A549 (cell line): ENCODE data around the gene RGS19. TPM values are rescaled to one million over a fixed set of nuclear protein-coding genes. Genes with fewer than 3 reads are reported as not detected.

Experiments
- ATAC-seq, 2 experiments: fragments of 200-7000 bp in 1 of 2; fragments of >200 bp in 1 of 2; cut with Nextera tagmentation in 1 of 2; cut with Tn5 transposase in 1 of 2; 3 replicates each; pipeline versions ENCODE4 v1.8.0 to v1.9.1; 2018 to 2020; ENCODE audit warnings: mild to moderate bottlenecking in 1 of 2, moderate library complexity in 1 of 2
- CTCF ChIA-PET: fragments of 300-600 bp; sonication (Branson Sonifier 250); formaldehyde crosslinking; extraction: SDS; loops from one replicate; lab custom pipeline; 2021; ENCODE audit warnings: antibody characterized with exemption, inconsistent platforms; lab: Yijun Ruan, JAX
- POLR2A ChIA-PET: fragments of 350-600 bp; formaldehyde crosslinking; extraction: SDS; loops from one replicate; lab custom pipeline; 2021; ENCODE audit warnings: antibody characterized with exemption, inconsistent platforms; lab: Yijun Ruan, JAX
- DNase-seq, 2 experiments: peaks; one replicate each; pipeline versions ENCODE4 v3.0.0 to v3.0.0-alpha.2; 2011 to 2016; ENCODE audit warnings: low read depth in 1 of 2, low spot score in 1 of 2
- FAIRE-seq: peaks from 2 replicates; lab custom pipeline; 2011; peaks lifted over from hg19 to GRCh38; lab: Jason Lieb, UNC
- H3K27ac ChIP-seq, 2 experiments: fragments of >200 bp; sonication (Bioruptor Twin); formaldehyde crosslinking; 3 replicates each; pipeline ENCODE4 v1.5.1; 2016 to 2017
- H3K4me1 ChIP-seq: fragments of >200 bp; sonication (Bioruptor Twin); formaldehyde crosslinking; 3 replicates; pipeline ENCODE4 v1.6.1; 2016
- H3K4me2 ChIP-seq: fragments of >200 bp; sonication (Bioruptor Twin); formaldehyde crosslinking; 3 replicates; pipeline ENCODE4 v1.6.1; 2016
- H3K4me3 ChIP-seq: fragments of >200 bp; sonication (Bioruptor Twin); formaldehyde crosslinking; 3 replicates; pipeline ENCODE4 v1.5.1; 2016
- H3K9me3 ChIP-seq: fragments of >200 bp; sonication (Bioruptor Twin); formaldehyde crosslinking; 3 replicates; pipeline ENCODE4 v1.6.1; 2016
- BCL3 ChIP-seq: fragments of >200 bp; sonication (Bioruptor Twin); formaldehyde crosslinking; IDR thresholded peaks from 3 replicates; pipeline ENCODE4 v1.6.1; 2016
- BHLHE40 ChIP-seq: IDR thresholded peaks from 2 replicates; pipeline ENCODE4 v1.6.1; 2012; ENCODE audit warnings: low read depth, low read length, inconsistent platforms
- CBX8 ChIP-seq: fragments of 200-600 bp; sonication (generic); IDR thresholded peaks from 2 replicates; pipeline ENCODE4 v1.6.1; 2016
- CEBPB ChIP-seq, 2 experiments: fragments of >200 bp in 1 of 2; sonication (Bioruptor Twin) in 1 of 2; formaldehyde crosslinking in 1 of 2; IDR thresholded peaks; 2 replicates each; pipeline ENCODE4 v1.6.1; 2012 to 2016
- FOSB ChIP-seq: fragments of 250-450 bp; sonication (Bioruptor Pico); IDR thresholded peaks from 2 replicates; pipeline ENCODE4 v1.5.0; 2020; ENCODE audit warnings: mild to moderate bottlenecking, moderate library complexity
- HDAC2 ChIP-seq: fragments of 200-600 bp; sonication (generic); IDR thresholded peaks from 2 replicates; pipeline ENCODE4 v1.6.1; 2016
- HES2 ChIP-seq: fragments of >200 bp; sonication (Bioruptor Twin); formaldehyde crosslinking; IDR thresholded peaks from 2 replicates; pipeline ENCODE4 v1.6.1; 2016
- HOXA7 ChIP-seq: fragments of 250-450 bp; sonication (Bioruptor Pico); IDR thresholded peaks from 2 replicates; pipeline ENCODE4 v1.5.0; 2020; ENCODE audit warnings: mild to moderate bottlenecking, moderate library complexity
- HOXB13 ChIP-seq: fragments of 250-450 bp; sonication (Bioruptor Pico); IDR thresholded peaks from 2 replicates; pipeline ENCODE4 v1.5.0; 2020; ENCODE audit warnings: low read depth, mild to moderate bottlenecking, moderate library complexity
- JUNB ChIP-seq: fragments of >200 bp; sonication (Bioruptor Twin); formaldehyde crosslinking; IDR thresholded peaks from 2 replicates; pipeline ENCODE4 v1.6.1; 2016
- KDM1A ChIP-seq: fragments of 200-600 bp; sonication (generic); IDR thresholded peaks from 2 replicates; pipeline ENCODE4 v1.6.1; 2016; ENCODE audit warnings: low read depth, mild to moderate bottlenecking
- KDM5A ChIP-seq: fragments of 200-600 bp; sonication (generic); IDR thresholded peaks from 2 replicates; pipeline ENCODE4 v1.6.1; 2016; ENCODE audit warnings: antibody characterized with exemption, mild to moderate bottlenecking
- MAFK ChIP-seq: fragments of 450-650 bp; IDR thresholded peaks from 2 replicates; pipeline ENCODE4 v1.6.1; 2014; ENCODE audit not compliant: partially characterized antibody
- MAZ ChIP-seq: fragments of 150-350 bp; IDR thresholded peaks from 2 replicates; pipeline ENCODE4 v1.6.1; 2014; ENCODE audit warnings: antibody characterized with exemption, low read depth, low read length, borderline replicate concordance
- NPAS2 ChIP-seq: fragments of 250-450 bp; sonication (Bioruptor Pico); IDR thresholded peaks from 2 replicates; pipeline ENCODE4 v1.8.0; 2022; ENCODE audit warnings: mild to moderate bottlenecking, moderate library complexity, borderline replicate concordance
- POLR2A ChIP-seq: IDR thresholded peaks from 2 replicates; pipeline ENCODE4 v1.6.1; 2012; ENCODE audit warnings: mild to moderate bottlenecking, low read length
- POLR2AphosphoS2 ChIP-seq: conservative IDR thresholded peaks from 2 replicates; pipeline ENCODE4 v1.6.1; 2012; ENCODE audit warnings: low read length, improper control_type of control experiment, inconsistent platforms
- RAD21 ChIP-seq, 2 experiments: fragments of >200 bp in 1 of 2; sonication (Bioruptor Twin) in 1 of 2; formaldehyde crosslinking in 1 of 2; IDR thresholded peaks in 1 of 2; conservative IDR thresholded peaks in 1 of 2; 2 replicates in 1 of 2; 3 replicates in 1 of 2; pipeline ENCODE4 v1.6.1; 2012 to 2018; ENCODE audit warnings: inconsistent platforms in 1 of 2
- RARB ChIP-seq: fragments of 250-450 bp; sonication (Bioruptor Pico); IDR thresholded peaks from 2 replicates; pipeline ENCODE4 v1.8.0; 2021; ENCODE audit warnings: mild to moderate bottlenecking, moderate library complexity
- RCOR1 ChIP-seq: fragments of 150-350 bp; IDR thresholded peaks from 2 replicates; pipeline ENCODE4 v1.6.1; 2014; ENCODE audit warnings: antibody characterized with exemption, low read length, low read depth
- RFX5 ChIP-seq: fragments of 450-650 bp; IDR thresholded peaks from 2 replicates; pipeline ENCODE4 v1.7.1; 2014; ENCODE audit warnings: antibody characterized with exemption, mild to moderate bottlenecking, moderate library complexity
- RNF2 ChIP-seq: fragments of 200-600 bp; sonication (generic); IDR thresholded peaks from 2 replicates; pipeline ENCODE4 v1.6.1; 2016; ENCODE audit warnings: low read depth, mild to moderate bottlenecking, antibody characterized with exemption, moderate library complexity, borderline replicate concordance
- TFCP2L1 ChIP-seq: fragments of 250-450 bp; sonication (Bioruptor Pico); IDR thresholded peaks from 2 replicates; pipeline ENCODE4 v1.5.0; 2021; ENCODE audit warnings: mild to moderate bottlenecking
- ZC3H11A ChIP-seq: fragments of 450-650 bp; IDR thresholded peaks from 2 replicates; pipeline ENCODE4 v1.6.1; 2014; ENCODE audit warnings: antibody characterized with exemption, mild to moderate bottlenecking
- ZFP36 ChIP-seq: fragments of 450-650 bp; IDR thresholded peaks from 2 replicates; pipeline ENCODE4 v1.6.1; 2014; ENCODE audit warnings: borderline replicate concordance; ENCODE audit not compliant: partially characterized antibody
- ZSCAN20 ChIP-seq: fragments of 250-450 bp; sonication (Bioruptor Pico); IDR thresholded peaks from 2 replicates; pipeline ENCODE4 v1.8.0; 2022; ENCODE audit warnings: mild to moderate bottlenecking, moderate library complexity
- WGBS: methylation state at CpG from one replicate; pipeline ENCODE4 v1.1.6; 2017; ENCODE audit errors: missing lambda C conversion rate; 5-methylcytosine and 5-hydroxymethylcytosine counted together
- polyA plus RNA-seq, 4 experiments: library from polyadenylated mRNA; depleted of rRNA in 3 of 4; stranded (reverse); fragments of >200 nt; fragmentation: RNase III in 1 of 4; extraction: RNeasy Plus Mini Kit Qiagen cat#74134 plus additional on column Dnase treatment in 1 of 4; gene quantifications; 2 replicates in 3 of 4; 3 replicates in 1 of 4; pipeline ENCODE4 v1.2.3, GENCODE V29; 2011 to 2017
- TF ChIP-seq, protein P1 (sequence below): IDR thresholded peaks from 2 replicates; pipeline ENCODE4 v1.6.1; 2012
- TF ChIP-seq, protein P2 (sequence below): IDR thresholded peaks from 2 replicates; pipeline ENCODE4 v1.6.1; 2012; ENCODE audit warnings: low read depth, borderline replicate concordance

Gene RGS19
- polyA plus RNA-seq, 2 of the 4 experiments (the other 2 are of a cell fraction), result 13.8 to 18.8 TPM

- DNase-seq (no peak), FAIRE-seq (no peak)
These were observed 42.2 kb downstream of the RGS19 start for GRCh38 chr20:64037199-64037497.

DNA sequence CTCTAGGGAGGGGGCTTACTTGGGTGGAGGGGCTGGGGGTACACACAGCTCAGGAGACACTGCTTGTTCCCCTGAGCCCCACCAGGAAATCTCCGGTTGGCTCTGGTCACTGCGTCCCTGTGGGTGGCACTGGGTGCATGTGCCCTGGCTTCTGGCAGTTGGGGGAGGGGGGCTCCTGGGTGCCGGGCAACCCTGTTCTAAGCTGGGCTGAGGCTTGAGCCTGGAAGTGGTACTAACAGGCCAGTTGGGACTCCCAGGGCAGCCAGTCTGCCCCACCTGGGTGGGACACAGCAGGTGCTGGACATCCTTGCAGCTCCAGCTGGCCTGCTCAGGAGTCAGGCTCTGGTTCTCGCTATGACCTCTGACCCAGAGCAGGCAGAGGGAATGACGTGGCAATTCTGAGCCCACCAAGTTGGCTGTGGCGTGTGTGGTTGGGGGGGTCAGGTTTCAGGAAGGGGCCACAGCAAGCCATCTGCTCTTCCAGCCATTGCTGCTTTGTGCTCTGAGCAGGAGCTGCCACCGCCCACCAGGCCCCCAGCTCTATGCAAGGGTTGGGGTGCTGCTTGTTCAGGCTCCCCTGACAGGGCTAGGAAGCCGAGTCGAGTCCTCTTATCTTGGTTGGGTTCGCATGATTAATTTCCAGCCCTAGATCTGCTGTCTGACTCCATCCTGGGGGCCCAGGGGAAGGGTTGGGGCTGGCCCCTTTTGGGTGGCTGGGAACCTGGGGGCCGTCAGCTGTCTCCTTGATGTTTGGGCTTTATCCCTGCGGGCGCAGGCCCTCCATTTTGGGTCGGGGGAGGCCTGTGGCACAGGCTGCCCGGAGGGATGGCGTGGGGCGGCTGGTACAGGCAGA lies 42.7 kb downstream of the RGS19 start:
- no peak overlapping the region for H3K4me3 ChIP-seq
- H3K27ac ChIP-seq, result no peak overlapping the region
- DNase-seq (no peak), FAIRE-seq (no peak), ATAC-seq (no peak)
- ChIA-PET CTCF (interaction anchor here (0.8 to 7.1 kb wide), 7 partner anchors 10 to 62 kb away, joined by 3 to 143 read pairs (median 8); partner anchors contain the start of genes PRPF6 and TCEA2), POLR2A (interaction anchor here (0.5 kb wide), 1 partner anchor 24 kb away, joined by 5 read pairs; no protein-coding TSS in a partner anchor)
- H3K4me1 ChIP-seq, result peaks cover 13% of the 10 kb centered on the region; the same call in 2 of the 3 replicates
- whole genome bisulfite sequencing, result 81% methylated on average over 8 of the region's 17 CpGs
- H3K4me2 ChIP-seq, result no peak overlapping the region
- TF ChIP-seq, protein P1, sequence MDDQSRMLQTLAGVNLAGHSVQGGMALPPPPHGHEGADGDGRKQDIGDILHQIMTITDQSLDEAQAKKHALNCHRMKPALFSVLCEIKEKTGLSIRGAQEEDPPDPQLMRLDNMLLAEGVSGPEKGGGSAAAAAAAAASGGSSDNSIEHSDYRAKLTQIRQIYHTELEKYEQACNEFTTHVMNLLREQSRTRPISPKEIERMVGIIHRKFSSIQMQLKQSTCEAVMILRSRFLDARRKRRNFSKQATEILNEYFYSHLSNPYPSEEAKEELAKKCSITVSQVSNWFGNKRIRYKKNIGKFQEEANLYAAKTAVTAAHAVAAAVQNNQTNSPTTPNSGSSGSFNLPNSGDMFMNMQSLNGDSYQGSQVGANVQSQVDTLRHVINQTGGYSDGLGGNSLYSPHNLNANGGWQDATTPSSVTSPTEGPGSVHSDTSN, result no peak
- TF ChIP-seq, protein P2, sequence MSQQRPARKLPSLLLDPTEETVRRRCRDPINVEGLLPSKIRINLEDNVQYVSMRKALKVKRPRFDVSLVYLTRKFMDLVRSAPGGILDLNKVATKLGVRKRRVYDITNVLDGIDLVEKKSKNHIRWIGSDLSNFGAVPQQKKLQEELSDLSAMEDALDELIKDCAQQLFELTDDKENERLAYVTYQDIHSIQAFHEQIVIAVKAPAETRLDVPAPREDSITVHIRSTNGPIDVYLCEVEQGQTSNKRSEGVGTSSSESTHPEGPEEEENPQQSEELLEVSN, result no peak
- TF ChIP-seq ZFP36, result no peak
- no peak for TF ChIP-seq RAD21 (conservative IDR thresholded peaks at IDR 0.05 in 1 of 2, IDR thresholded peaks at IDR 0.05 in 1 of 2)
- TF ChIP-seq FOSB (CRISPR knock-in tag), result no peak
- TF ChIP-seq CBX8, result no peak
- no peak for TF ChIP-seq RARB (CRISPR knock-in tag)
- TF ChIP-seq ZC3H11A, result no peak
- no peak for TF ChIP-seq MAFK
- TF ChIP-seq HDAC2, result no peak
- TF ChIP-seq RNF2, result no peak
- no peaks in the 10 kb centered on the region for H3K9me3 ChIP-seq

More at GRCh38 chr20:64037199-64037497, 42.2 kb downstream of the RGS19 start:
- ChIA-PET CTCF (interaction anchor here (0.8 to 7.1 kb wide), 7 partner anchors 10 to 63 kb away, joined by 3 to 143 read pairs (median 26); partner anchors contain the start of genes PRPF6 and TCEA2), POLR2A (interaction anchor here (0.5 to 1.5 kb wide), 2 partner anchors 24 to 330 kb away, joined by 4 to 5 read pairs; partner anchors contain the start of genes ARFRP1 and ZGPAT)
- H3K4me2 ChIP-seq, result no peak overlapping the region
- H3K9me3 ChIP-seq, result no peaks in the 10 kb centered on the region
- TF ChIP-seq NPAS2 (CRISPR knock-in tag), result no peak
- TF ChIP-seq ZSCAN20, result no peak
- no peak for TF ChIP-seq HOXA7 (CRISPR knock-in tag)
- no peak for TF ChIP-seq POLR2AphosphoS2
- no peak for TF ChIP-seq KDM5A
- TF ChIP-seq BHLHE40, result no peak
- TF ChIP-seq KDM1A, result no peak
- no peak for TF ChIP-seq HES2
- TF ChIP-seq POLR2A, result no peak
- TF ChIP-seq MAZ, result no peak
- TF ChIP-seq RCOR1, result no peak
- TF ChIP-seq CEBPB (IDR thresholded peaks at IDR 0.05), result no peak
- TF ChIP-seq HOXB13, result no peak
- TF ChIP-seq FOSB (CRISPR knock-in tag), result no peak
- TF ChIP-seq TFCP2L1 (CRISPR knock-in tag), result no peak
- TF ChIP-seq BCL3, result no peak
- no peak for TF ChIP-seq JUNB
- no peak for TF ChIP-seq ZFP36
- no peak for TF ChIP-seq RFX5
- TF ChIP-seq, protein P1, result no peak
- ATAC-seq, result no peak
- H3K4me3 ChIP-seq, result no peak overlapping the region
- H3K4me1 ChIP-seq, result peaks cover 13% of the 10 kb centered on the region; the same call in 2 of the 3 replicates
- no peak overlapping the region for H3K27ac ChIP-seq
- 100% methylated on average over 3 of the region's 3 CpGs for WGBS
